GM21390 (cell line): ENCODE data around the gene C1GALT1C1.
"Not testable (repeated sequence)": the region's sequence is repeated elsewhere in the genome, so short reads cannot be mapped to it uniquely, and the experiment has no call there.

Experiments
- ATAC-seq: cut with Tn5 transposase; IDR thresholded peaks from one replicate; pipeline ENCODE4 v1.9.1; 2021; ENCODE audit not compliant: unreplicated experiment

Gene C1GALT1C1

DNA sequence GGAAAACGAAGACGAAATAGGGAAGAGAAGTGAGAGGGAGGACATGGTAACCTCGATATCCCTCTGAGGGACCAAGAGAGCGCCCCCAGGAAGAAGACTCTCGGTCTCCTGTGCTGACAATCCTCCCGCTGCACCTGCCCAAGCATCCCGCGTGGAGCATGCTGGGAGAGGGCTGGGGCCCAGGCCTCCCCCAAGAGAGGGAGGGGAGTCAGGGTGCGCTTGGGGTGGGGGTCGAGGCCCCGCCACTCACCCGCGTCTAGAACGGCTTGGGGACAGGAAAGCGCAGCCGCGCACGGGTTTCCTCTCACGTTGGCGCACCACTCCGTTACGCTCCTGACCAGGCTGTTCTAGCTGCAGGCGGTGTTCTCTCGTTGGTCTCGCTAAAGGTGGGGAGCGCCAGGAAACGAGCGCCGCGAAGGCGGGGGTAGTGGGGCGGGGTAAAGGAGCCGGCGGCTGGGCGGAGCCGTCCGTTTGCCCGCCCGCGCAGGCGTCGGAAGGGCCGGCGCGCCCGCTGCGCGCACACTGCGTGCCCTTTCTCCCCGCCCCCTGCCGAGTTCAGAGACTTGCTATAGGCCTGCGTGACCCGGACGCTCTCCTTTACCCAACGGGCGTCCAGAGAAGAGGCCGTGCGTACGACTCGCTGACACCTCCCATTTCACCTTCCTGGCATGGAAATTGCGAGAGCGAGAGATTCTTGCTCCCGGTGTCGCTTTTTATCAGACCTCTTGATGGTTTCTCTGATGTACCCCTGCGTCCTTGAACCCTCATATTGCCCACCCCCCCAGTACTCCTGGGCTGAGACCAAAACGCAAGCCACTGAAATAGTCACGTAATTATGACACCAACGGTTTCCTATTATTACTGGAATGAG is at the start of gene C1GALT1C1:
C1GALT1C1 (minus strand) TSS at position 388 of the 871 bp plus-strand sequence. CDS start 2,888 bp downstream, outside the sequence.
- peak; percentile 95 for ATAC-seq

DNA sequence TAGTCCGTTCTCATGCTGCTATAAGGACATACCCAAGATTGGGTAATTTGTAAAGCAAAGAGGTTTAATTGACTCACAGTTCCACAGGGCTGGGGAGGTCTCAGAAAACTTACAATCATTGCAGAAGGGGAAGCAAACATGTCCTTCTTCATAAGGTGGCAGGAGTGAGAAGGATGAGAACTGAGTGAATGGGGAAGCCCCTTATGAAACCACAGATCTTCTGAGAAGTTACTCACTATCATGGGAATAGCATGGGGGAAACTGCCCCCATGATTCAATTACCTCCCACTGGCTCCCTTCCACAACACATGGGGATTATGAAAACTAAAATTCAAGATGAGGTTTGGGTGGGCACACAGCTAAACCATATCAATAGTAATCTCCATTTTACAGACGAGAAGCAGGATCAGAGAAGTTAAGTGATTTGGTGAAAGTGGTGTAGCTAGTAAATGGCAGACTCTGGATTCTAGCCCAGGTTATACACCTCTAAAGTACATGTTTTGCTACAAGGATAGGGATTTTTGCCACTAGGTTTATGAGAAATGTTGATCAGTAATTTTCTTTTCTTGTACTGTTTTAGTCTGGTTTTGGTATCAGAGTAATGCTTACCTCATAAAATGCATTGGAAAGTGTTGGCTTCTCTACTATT is 47.3 kb upstream of the C1GALT1C1 start:
- ATAC-seq, result no peak

DNA sequence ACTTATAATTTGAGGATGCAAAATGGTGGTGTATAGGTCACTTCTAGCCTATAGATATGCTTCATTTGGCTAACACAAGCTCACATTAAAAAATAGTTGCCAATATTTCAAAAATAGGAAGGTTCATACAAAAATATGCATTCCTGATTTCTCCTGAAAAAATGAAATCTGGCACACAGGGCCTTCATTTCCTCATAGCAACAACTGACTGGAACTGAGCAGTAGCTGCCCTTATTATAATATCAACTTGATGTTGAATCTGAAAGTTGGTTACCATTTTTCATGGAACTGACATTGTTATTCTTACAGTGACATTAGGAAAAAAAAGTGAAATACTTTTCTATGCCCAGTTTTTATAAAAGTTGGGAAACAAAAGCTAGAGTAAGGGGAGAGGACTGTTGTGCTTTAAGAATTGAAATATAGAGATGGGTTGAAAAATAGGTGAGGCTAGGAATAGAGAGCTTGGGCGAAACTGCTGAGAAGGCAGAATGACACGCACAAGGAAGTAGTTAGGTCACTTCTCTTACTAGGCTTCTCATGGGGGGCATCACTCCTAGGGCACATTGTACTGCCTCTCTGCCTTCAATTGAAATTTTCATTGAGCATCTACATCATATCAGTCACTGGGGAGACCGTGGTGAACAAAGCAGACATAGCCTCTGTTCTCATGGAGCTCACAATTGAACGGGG is 43.1 kb upstream of the C1GALT1C1 start:
- ATAC-seq, result no peak

DNA sequence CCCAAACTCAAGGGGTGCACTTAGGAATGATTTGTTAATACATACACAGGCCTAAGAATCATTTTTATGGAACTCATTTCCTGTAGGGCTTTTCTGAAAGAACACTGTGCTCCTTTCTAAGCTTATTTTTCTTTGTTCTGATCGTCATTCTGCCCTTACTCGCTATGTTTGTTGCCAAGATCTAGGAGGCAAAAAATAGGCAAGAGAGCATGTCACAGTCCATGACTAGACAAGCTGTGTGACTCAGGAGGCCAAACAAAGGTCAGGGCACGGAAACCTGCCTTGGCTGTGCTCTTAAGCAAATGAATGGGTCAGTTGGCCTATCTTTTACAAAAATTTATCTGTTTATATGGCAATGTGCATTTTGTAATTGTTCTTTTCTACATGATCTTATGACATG is 42.5 kb upstream of the C1GALT1C1 start:
- no peak for ATAC-seq

DNA sequence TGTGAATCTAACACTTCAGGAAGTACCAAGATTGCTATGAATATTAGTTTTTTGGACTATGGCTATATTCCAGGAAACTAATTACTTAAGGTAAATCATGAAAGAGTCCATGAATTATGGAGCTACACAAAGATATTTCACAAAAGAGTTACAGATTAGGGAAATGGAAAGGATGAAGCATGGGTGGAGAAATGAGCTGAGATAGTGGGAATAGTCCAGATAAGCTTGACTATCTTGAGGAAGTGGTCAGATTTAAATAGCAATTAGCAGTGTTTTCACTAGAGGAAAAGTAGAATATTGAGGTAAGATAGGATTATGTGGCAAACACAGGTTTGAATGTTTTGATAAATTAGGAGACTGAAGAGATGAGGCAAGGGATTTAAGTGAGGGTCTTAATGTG is 42.1 kb upstream of the C1GALT1C1 start:
- no peak for ATAC-seq

DNA sequence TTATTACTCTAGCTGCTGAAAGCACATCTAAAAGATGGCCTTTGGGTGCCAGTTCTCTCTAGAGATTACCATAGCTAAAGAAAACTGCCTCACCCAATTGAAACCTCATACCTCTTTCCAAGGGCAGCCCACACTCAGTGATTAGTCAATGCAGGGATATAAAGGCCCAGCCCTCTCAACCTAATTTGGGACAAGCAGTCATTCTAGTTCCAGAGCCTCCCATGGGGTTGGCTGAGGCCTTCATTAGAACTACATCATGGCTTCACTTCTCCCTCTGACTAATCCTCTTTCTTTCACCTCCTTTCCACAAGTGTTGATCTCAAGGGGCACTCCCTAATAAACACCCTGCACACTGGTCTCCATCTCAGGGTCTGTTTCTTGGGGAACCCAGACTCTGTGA is 38.5 kb upstream of the C1GALT1C1 start:
- ATAC-seq, result no peak

DNA sequence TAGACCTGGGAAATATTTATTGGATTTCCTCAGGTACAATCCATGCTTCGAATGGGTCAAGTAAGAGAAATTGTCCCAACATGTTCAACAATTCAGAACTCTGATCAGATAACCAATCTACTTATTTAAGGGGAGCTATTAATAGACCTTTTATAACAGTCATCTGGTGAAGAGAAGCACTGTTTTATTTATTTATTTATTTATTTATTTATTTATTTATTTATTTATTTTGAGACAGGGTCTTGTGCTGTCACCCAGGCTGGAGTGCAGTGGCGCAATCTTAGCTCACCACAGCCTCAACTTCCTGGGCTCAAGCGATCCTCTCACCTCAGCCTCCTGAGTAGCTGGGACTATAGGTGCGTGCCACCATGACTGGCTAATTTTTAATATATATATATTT is 34.7 kb upstream of the C1GALT1C1 start:
- ATAC-seq, result not testable (repeated sequence)

DNA sequence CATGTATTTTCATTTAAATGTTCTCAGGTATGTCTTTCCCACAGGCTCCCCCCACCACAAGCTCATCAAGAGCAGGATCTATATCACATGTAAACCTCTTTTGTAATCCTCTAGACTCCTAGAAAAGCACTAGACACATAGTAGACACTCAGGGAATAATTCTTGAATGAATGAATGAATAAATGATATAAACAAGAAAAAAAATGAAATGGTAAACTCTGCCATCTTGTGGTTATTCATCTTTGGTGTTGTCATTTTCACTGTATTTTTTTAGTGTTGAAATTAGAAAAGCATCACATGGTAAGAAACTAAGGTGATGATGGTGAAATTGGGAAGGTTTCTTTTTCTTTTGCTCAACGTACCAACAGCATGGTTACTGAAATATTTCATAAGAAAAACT is 34.2 kb upstream of the C1GALT1C1 start:
- ATAC-seq, result no peak

DNA sequence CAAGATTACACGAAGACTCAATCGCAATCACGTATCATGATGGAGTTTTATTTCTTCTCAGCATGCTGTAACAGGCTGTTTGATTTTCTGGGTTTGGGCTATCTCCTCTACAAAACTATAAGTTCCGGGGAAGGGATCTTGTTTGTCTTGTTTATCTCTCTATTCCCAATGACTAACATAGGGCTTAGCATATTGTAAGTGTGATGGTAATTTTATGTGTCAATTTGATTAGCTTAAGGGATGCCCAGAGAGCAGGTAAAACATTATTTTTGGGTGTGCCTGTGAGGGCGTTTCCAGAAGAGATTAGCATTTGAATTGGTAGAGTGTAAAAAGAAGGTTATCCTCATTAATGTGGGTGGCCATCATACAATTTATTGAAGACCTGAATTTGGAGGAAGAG is 32.8 kb upstream of the C1GALT1C1 start:
- ATAC-seq, result no peak

DNA sequence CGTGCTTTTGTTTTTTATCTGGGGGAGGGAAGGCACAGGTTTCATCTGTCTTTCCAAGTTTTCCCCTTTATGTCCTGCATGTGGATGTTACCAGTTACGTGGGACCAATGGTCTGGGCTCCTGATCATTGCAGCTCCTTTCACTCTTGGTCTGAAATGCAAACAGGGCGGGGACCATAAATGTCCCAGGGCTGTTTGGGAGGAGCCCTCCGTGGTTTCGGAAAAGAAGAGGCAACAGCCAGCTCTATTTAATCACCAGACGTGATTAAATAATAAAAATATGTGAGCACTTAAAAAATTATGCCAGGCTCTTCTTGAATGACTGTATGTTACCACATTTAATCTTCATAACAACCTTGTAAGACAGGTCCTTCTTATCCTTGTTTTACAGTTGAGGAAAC is 30.8 kb upstream of the C1GALT1C1 start:
- ATAC-seq, result no peak

DNA sequence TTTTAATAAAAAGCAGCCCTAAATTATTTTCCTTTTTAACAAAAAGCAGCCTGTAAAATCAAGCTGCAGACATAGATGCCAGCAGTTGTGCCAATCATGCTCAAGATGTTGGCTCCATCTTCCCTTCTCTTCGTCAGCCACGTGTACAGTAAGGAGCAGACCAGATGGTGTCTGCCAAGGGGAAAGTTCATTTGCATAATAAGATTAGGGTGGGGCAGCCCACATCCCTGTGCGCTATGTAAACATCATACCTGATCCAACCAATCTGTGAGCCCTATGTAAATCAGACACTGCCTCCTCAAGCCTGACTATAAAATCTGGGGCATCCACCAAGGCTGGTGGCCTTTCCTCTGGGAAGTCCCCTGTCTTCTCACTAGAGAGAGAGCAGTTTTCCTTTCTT is 23.1 kb upstream of the C1GALT1C1 start:
- no peak for ATAC-seq

DNA sequence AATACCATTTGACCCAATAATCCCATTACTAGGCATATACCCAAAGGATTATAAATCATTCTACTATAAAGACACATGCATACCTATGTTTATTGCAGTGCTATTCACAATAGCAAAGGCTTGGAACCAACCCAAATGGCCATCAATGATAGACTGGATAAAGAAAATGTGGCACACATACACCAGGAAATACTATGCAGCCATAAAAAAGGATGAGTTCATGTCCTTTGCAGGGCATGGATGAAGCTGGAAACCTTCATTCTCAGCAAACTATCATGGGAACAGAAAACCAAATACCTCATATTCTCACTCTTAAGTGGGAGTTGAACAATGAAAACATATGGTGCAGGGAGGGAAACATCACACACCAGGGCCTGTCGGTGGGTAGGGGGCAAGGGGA is 22.4 kb upstream of the C1GALT1C1 start:
- ATAC-seq, result not testable (repeated sequence)

DNA sequence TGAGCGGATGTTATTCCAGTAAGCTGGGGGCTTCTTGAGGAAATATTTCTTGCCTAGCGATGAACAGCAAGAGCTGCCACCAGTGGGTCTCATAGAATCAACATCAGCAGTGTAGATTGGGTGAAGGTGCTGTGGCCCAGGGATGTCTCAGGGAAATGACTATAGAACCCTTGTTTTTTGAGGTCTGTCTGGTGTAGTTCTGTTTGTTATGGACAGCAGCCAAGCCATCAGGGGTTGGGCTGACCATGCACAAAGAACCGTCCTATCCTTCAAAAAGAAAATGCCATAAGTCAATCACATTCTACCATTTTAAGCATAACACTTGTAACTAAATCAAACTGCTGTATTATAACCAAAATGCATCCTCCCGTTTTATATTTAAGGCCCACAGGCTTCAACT is 17.3 kb upstream of the C1GALT1C1 start:
- no peak for ATAC-seq

DNA sequence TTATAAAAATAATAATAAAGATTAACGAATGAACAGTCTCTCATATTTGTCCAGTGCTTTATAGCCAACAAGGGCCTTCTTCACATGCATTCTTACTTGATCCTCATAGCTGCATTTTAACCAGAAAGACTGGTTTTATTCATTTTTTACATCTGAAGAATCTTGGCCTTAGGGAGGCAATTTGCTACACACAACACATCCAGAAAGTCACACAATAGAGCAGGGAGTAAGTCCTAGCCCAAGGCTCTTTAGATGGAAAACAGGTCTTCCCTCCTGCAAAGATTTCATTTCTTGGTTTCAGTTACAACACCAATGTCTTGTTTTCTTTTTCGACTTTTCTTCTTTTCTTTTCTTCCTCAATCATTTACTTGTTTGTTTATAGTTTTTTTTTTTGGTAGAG is 13.0 kb upstream of the C1GALT1C1 start:
- ATAC-seq, result no peak

DNA sequence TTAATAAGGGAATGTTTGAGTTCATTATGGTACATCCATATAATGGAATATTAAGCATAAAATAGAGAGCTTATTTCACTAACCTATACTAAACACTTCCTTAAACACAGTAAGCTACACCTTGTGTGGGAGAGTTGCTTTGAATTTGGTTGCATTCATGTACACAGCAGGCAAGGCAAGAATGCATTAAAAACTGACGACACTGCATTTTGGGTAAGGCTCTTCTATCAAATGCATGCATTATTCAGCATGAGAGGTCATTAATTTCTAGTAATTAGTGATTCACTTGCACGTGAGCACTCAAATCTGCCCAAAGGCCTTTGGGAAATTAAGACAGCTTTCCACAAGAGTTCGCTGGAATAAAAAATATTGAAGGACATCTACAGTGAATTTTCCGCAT is 8.8 kb upstream of the C1GALT1C1 start:
- no peak for ATAC-seq

DNA sequence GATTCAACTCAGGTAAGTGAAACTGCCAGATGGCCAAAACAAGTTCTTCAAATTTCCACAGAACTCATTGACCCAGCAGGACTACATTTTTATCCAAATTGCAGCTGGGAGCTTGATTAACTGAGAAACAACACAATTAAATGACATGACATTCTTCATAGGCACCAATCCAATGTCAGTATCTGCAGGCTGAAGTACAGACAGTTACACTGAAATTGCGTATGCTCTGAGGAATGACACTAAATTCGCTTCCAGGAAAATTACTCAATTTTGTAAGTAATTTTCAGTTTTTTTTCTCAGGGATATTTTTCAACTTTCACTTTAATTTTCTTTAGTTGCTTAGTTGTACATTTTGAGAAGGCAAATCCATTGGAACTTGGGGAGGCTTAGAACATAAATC is 4.5 kb downstream of the C1GALT1C1 start:
- ATAC-seq, result no peak

DNA sequence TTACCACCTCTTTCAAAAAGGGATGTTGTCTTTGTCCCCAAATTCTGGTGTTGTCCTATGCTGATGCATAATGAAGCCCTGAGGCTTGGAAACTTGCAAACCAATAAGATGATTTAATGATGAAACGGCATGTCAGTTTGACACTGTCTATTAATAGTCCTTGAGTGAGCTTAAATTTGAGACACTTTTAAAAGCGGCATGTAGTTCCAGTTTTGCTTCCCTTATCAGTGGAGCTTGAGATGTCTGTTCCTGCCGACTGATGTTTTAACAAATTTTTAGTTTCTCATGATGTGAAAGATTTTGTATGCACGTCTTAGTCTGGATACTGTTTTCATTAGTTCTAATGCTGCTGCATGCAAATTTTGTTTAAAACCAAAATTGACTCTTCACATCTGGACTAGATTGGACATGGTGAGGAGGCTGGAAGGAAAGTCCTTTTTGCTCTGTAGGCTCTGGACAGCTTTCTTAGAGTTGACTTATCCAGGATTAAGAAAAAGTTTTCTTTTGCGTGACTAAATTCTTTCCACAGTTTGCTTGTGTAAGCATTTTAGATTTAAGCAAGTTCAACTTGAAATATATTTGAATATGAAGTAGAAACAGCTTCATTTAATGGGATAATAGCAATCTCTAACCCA is 11.7 kb downstream of the C1GALT1C1 start:
- peak; percentile 85 for ATAC-seq

DNA sequence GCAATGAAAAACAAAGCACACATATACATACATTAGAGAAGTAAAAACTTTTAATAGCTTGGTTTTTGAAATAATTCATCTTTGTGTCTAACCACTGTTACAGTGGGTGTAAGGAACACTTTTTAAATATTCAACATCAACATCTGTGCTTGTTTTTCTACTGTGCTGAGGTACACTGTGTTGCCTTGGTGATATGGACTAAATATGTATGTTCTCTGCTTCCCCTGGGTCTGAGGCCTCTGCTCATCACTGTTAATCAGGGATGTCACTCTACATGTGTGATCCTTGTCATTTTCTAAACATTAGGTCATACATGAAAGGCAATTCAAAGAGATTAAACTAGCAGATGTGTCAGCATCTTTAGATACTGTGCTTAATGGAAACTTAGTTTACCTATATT is 15.0 kb downstream of the C1GALT1C1 start:
- no peak for ATAC-seq

DNA sequence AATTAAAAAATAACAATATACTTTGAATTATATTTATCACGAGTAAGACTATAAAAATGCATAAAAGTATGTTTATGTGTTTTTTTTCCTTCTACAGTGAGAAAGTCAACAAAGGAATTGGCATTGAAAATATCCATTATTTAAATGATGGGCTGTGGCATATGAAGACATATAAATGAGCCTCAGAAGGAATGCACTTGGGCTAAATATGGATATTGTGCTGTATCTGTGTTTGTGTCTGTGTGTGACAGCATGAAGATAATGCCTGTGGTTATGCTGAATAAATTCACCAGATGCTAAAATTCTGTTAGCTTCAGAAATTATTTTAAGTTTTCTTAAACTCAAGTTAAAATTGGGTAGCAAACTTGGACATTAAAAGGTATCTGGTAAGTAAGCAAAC is 17.8 kb downstream of the C1GALT1C1 start:
- ATAC-seq, result no peak

DNA sequence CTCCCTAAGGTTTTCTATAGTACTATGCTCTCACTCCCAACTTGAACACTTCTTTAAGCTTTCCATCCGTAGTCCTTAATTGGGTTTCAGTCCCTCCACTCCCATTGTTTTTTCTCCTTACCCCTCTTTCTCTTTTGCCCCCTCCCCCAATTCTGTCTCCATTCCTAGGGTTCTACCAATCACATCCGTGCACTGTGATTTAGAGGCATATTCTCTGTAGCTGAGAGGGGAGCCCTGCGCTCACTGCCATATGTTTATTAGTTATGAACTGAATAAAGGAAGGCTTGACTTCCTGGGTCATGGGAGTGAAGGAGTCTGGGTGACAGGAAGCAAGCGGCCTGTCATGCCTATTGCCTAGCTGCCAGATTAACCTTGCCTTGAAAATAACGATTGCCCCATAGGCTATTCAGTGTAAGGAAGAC is 25.5 kb downstream of the C1GALT1C1 start:
- ATAC-seq, result peak; percentile 55

DNA sequence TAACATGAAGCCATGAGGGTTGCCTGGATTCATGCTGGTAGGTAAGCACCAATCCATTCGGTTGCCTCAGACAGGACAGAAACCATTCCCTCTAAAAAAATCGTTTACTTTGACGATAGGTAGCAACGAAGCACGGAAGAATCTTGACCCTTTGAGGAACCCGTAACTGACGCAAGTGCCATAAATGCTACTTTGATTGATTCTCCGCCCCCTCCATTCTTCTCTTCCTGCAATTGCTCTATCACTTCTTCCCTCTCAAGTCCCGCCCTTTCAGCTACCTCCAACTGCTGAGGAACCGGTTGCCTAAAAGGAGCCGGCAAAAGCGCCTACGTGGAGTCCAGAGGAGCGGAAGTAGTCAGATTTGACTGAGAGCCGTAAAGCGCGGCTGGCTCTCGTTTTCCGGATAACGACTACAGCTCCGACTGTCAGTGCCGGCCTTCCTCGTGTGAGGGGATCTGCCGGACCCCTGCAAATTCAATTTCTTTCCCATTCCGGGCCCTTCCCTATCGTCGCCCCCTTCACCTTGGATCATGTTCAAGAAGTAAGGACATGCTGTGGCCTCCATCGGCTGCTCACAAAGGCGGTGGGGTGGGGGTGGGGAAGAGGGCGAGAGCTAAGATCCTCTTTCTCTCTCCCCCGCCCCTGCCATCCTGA is 26.0 kb downstream of the C1GALT1C1 start, which contains the start of gene MCTS1:
MCTS1 (plus strand) TSS at position 395 of the 654 bp plus-strand sequence; CDS start at position 531, 136 bp downstream.
- peak; percentile 95 for ATAC-seq
